K562 (cell line): ENCODE data around the gene MT1E. TPM values are rescaled to one million over a fixed set of nuclear protein-coding genes. Genes with fewer than 3 reads are reported as not detected.

Experiments
- BRF1 ChIP-seq: IDR thresholded peaks from 3 replicates; pipeline ENCODE4 v1.6.1; 2011; ENCODE audit warnings: borderline replicate concordance, mild to moderate bottlenecking; ENCODE audit not compliant: insufficient read length; ENCODE audit errors: extremely low read depth
- EP400 ChIP-seq: fragments of 450-650 bp; IDR thresholded peaks from 2 replicates; pipeline ENCODE4 v1.6.1; 2017; ENCODE audit warnings: antibody characterized with exemption, mild to moderate bottlenecking, moderate library complexity
- ETS1 ChIP-seq: conservative IDR thresholded peaks from 2 replicates; pipeline ENCODE4 v1.6.1; 2011; ENCODE audit warnings: low read depth, mild to moderate bottlenecking, low read length; ENCODE audit not compliant: control insufficient read depth
- FOXJ2 ChIP-seq: fragments of 200-800 bp; sonication (Bioruptor generic); IDR thresholded peaks from 2 replicates; pipeline ENCODE4 v1.6.1; 2016; ENCODE audit warnings: missing genetic modification characterization, missing compliant biosample characterization
- FOXP4 ChIP-seq: sonication (generic); formaldehyde crosslinking; IDR thresholded peaks from 2 replicates; pipeline ENCODE4 v1.8.0; 2022; ENCODE audit warnings: mild to moderate bottlenecking, missing genetic modification reagents, borderline replicate concordance
- HNRNPK ChIP-seq: fragments of 200-400 bp; formaldehyde crosslinking; IDR thresholded peaks from one replicate; pipeline ENCODE4 v1.6.1; 2018; ENCODE audit warnings: mild to moderate bottlenecking, low read depth, low read length; ENCODE audit not compliant: poor library complexity, severe bottlenecking
- HNRNPLL ChIP-seq: fragments of 200-400 bp; formaldehyde crosslinking; IDR thresholded peaks from 2 replicates; pipeline ENCODE4 v1.6.1; 2017; ENCODE audit warnings: low read length, low read depth, mild to moderate bottlenecking; ENCODE audit not compliant: poor library complexity, severe bottlenecking
- NR2C1 ChIP-seq, 2 experiments: fragments of 450-650 bp; IDR thresholded peaks; 2 replicates each; pipeline ENCODE4 v1.6.1; 2017; ENCODE audit warnings: mild to moderate bottlenecking in 2 of 2, antibody characterized with exemption in 1 of 2, inconsistent platforms in 1 of 2, missing compliant biosample characterization in 1 of 2, missing genetic modification characterization in 1 of 2
- PREB ChIP-seq: sonication (generic); formaldehyde crosslinking; IDR thresholded peaks from 2 replicates; pipeline ENCODE4 v1.8.1; 2023; ENCODE audit warnings: mild to moderate bottlenecking, missing genetic modification reagents
- RBFOX2 ChIP-seq: fragments of 200-400 bp; formaldehyde crosslinking; IDR thresholded peaks from 2 replicates; pipeline ENCODE4 v1.6.1; 2017; ENCODE audit warnings: low read depth, mild to moderate bottlenecking, low read length, moderate library complexity
- SMAD4 ChIP-seq: fragments of 250-450 bp; sonication (Bioruptor Pico); conservative IDR thresholded peaks from 2 replicates; pipeline ENCODE4 v1.8.0; 2021; ENCODE audit warnings: inconsistent platforms, mild to moderate bottlenecking, moderate library complexity
- U2AF1 ChIP-seq: fragments of 200-400 bp; formaldehyde crosslinking; optimal IDR thresholded peaks from 2 replicates; pipeline ENCODE3; 2017; ENCODE audit warnings: mild to moderate bottlenecking, low read depth, low read length, moderate library complexity
- polyA plus RNA-seq, 8 experiments: library from polyadenylated mRNA; depleted of rRNA in 4 of 8; stranded (reverse) in 5 of 8; unstranded in 3 of 8; fragments of >200 nt; fragmentation: Nextera tagmentation in 2 of 8; fragmentation: Illumina TruSeq in 1 of 8; extraction: Ambion mirVana in 2 of 8; extraction: Trizol in 1 of 8; gene quantifications; 2 replicates each; pipeline versions ENCODE4 v1.2.1 to v1.2.3, GENCODE V29; 2011 to 2014; ENCODE audit warnings: inconsistent platforms in 1 of 8, missing spikeins in 1 of 8
- total RNA-seq, 7 experiments: library from RNA; depleted of rRNA in 6 of 7; stranded (reverse); fragments of >200 nt in 6 of 7; fragmentation: Illumina TruSeq in 2 of 7; extraction: Trizol in 2 of 7; gene quantifications; 2 replicates each; pipeline versions ENCODE4 v1.2.1 to v1.2.3, GENCODE V29; 2011 to 2021; ENCODE audit warnings: low replicate concordance in 1 of 7
- TF ChIP-seq, protein P1 (sequence below): sonication (generic); formaldehyde crosslinking; IDR thresholded peaks from 2 replicates; pipeline ENCODE4 v1.8.1; 2023; ENCODE audit warnings: missing genetic modification reagents, mild to moderate bottlenecking, borderline replicate concordance
- TF ChIP-seq, protein P2 (sequence below): sonication (generic); formaldehyde crosslinking; IDR thresholded peaks from 2 replicates; pipeline ENCODE4 v1.8.0; 2022; ENCODE audit warnings: mild to moderate bottlenecking, missing genetic modification reagents

The MT1E gene
- total and polyA plus RNA-seq, 9 of the 15 experiments (the other 6 are each of a cell fraction or from before 2014, with no cell fraction given) = 0.29 to 0.81 (median 0.46) TPM; not detected in 3

DNA sequence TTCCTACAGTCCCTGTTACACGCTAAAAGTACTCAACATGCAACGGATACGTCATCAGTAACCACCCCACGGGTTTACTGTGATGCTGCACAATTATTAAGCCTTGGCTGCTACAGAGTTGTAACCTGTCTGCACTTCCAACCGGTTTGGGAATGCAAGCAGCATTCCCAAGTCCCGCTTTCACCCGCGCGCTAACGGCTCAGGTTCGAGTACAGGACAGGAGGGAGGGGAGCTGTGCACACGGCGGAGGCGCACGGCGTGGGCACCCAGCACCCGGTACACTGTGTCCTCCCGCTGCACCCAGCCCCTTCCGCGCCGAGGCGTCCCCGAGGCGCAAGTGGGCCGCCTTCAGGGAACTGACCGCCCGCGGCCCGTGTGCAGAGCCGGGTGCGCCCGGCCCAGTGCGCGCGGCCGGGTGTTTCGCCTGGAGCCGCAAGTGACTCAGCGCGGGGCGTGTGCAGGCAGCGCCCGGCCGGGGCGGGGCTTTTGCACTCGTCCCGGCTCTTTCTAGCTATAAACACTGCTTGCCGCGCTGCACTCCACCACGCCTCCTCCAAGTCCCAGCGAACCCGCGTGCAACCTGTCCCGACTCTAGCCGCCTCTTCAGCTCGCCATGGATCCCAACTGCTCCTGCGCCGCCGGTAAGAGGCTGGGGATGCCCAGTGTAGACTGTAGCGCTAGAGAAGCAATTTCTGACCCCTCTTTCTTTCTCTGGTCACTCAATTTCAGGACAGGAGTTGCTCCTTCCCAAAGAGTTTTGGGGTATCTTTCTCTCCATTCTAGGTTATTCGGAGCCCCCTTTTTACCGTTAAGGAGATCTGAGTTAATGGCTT lies 17.3 kb upstream of the MT1E start, which contains the start of gene MT2A (continued):
- no peak for TF ChIP-seq FOXP4 (CRISPR knock-in tag)
- no peak for TF ChIP-seq NR2C1 (IDR thresholded peaks at IDR 0.05)
- TF ChIP-seq NR2C1 (tag; IDR thresholded peaks at IDR 0.05) = no peak
- TF ChIP-seq RBFOX2 = peak; percentile 84
- peak; percentile 72 for TF ChIP-seq U2AF1
- TF ChIP-seq, protein P1, sequence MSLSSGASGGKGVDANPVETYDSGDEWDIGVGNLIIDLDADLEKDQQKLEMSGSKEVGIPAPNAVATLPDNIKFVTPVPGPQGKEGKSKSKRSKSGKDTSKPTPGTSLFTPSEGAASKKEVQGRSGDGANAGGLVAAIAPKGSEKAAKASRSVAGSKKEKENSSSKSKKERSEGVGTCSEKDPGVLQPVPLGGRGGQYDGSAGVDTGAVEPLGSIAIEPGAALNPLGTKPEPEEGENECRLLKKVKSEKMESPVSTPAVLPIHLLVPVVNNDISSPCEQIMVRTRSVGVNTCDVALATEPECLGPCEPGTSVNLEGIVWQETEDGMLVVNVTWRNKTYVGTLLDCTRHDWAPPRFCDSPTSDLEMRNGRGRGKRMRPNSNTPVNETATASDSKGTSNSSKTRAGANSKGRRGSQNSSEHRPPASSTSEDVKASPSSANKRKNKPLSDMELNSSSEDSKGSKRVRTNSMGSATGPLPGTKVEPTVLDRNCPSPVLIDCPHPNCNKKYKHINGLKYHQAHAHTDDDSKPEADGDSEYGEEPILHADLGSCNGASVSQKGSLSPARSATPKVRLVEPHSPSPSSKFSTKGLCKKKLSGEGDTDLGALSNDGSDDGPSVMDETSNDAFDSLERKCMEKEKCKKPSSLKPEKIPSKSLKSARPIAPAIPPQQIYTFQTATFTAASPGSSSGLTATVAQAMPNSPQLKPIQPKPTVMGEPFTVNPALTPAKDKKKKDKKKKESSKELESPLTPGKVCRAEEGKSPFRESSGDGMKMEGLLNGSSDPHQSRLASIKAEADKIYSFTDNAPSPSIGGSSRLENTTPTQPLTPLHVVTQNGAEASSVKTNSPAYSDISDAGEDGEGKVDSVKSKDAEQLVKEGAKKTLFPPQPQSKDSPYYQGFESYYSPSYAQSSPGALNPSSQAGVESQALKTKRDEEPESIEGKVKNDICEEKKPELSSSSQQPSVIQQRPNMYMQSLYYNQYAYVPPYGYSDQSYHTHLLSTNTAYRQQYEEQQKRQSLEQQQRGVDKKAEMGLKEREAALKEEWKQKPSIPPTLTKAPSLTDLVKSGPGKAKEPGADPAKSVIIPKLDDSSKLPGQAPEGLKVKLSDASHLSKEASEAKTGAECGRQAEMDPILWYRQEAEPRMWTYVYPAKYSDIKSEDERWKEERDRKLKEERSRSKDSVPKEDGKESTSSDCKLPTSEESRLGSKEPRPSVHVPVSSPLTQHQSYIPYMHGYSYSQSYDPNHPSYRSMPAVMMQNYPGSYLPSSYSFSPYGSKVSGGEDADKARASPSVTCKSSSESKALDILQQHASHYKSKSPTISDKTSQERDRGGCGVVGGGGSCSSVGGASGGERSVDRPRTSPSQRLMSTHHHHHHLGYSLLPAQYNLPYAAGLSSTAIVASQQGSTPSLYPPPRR (CRISPR knock-in tag) = no peak
- TF ChIP-seq BRF1 = no peak
- no peak for TF ChIP-seq FOXJ2 (tag)
- TF ChIP-seq ETS1 = 0 out of 2 replicates have a peak, but pooled peaks have one; percentile 39
- no peak for TF ChIP-seq HNRNPK
- TF ChIP-seq, protein P2, sequence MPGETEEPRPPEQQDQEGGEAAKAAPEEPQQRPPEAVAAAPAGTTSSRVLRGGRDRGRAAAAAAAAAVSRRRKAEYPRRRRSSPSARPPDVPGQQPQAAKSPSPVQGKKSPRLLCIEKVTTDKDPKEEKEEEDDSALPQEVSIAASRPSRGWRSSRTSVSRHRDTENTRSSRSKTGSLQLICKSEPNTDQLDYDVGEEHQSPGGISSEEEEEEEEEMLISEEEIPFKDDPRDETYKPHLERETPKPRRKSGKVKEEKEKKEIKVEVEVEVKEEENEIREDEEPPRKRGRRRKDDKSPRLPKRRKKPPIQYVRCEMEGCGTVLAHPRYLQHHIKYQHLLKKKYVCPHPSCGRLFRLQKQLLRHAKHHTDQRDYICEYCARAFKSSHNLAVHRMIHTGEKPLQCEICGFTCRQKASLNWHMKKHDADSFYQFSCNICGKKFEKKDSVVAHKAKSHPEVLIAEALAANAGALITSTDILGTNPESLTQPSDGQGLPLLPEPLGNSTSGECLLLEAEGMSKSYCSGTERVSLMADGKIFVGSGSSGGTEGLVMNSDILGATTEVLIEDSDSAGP = no peak
- no peak for TF ChIP-seq PREB (CRISPR knock-in tag)
- TF ChIP-seq EP400 = no peak
- TF ChIP-seq SMAD4 (CRISPR knock-in tag) = peak; percentile 66
- TF ChIP-seq HNRNPLL = peak; percentile 41
